Activated CD4-positive, alpha-beta T cell treated with anti-CD3 and anti-CD28 coated beads, Interleukin-2, amount 10 ng/mL, durations not matched to agents 24 days and 14 days (primary cell): Measurements from ENCODE around the gene PUS1. TPM values are rescaled to one million over a fixed set of nuclear protein-coding genes. Genes with fewer than 3 reads are reported as not detected.

ENCODE experiments used
- DNase-seq: peaks from one replicate; pipeline ENCODE4 v3.0.0; 2022
- H3K27ac Mint-ChIP-seq: one replicate; pipeline ENCODE4 v1.8.0; 2022; ENCODE audit warnings: mild to moderate bottlenecking, mixed read lengths
- H3K27me3 Mint-ChIP-seq: one replicate; pipeline ENCODE4 v1.8.0; 2022; ENCODE audit warnings: mixed read lengths
- H3K36me3 Mint-ChIP-seq: one replicate; pipeline ENCODE4 v1.8.0; 2022; ENCODE audit warnings: low read depth, mild to moderate bottlenecking, mixed read lengths
- H3K4me1 Mint-ChIP-seq: one replicate; pipeline ENCODE4 v1.8.0; 2021; ENCODE audit warnings: mixed read lengths
- H3K4me3 Mint-ChIP-seq: one replicate; pipeline ENCODE4 v1.8.0; 2022; ENCODE audit warnings: mild to moderate bottlenecking, moderate library complexity, mixed read lengths
- H3K9me3 Mint-ChIP-seq: one replicate; pipeline ENCODE4 v1.8.0; 2021; ENCODE audit warnings: mixed read lengths
- intact Hi-C: fragments of 100-400 bp; cut with micrococcal nuclease; formaldehyde crosslinking; loops from one replicate; pipeline ENCODE4 v1.15.1; 2023
- total RNA-seq: library from RNA; stranded (reverse); gene quantifications from 2 replicates; pipeline ENCODE4 v1.2.3, GENCODE V29; 2022

PUS1 gene
- total RNA-seq, 1 donor from 2014 or later = 97.0 TPM

- no peak for DNase-seq
- peaks cover 5% of the 10 kb centered on the region for H3K4me1 Mint-ChIP-seq
- no peaks in the 10 kb centered on the region for H3K27me3 Mint-ChIP-seq
- peaks cover 3% of the 10 kb centered on the region for H3K36me3 Mint-ChIP-seq
- no peaks in the 10 kb centered on the region for H3K9me3 Mint-ChIP-seq
- H3K4me3 Mint-ChIP-seq = no peak overlapping the region
- no peak overlapping the region for H3K27ac Mint-ChIP-seq
- intact Hi-C loops = no loop called here
Measured at GRCh38 chr12:131908092-131909080, 20.7 kb upstream of the PUS1 start.

- H3K36me3 Mint-ChIP-seq = peaks cover 3% of the 10 kb centered on the region
- intact Hi-C loops = no loop called here
- no peak overlapping the region for H3K27ac Mint-ChIP-seq
- H3K27me3 Mint-ChIP-seq = no peaks in the 10 kb centered on the region
- H3K9me3 Mint-ChIP-seq = no peaks in the 10 kb centered on the region
- no peak for DNase-seq
- H3K4me1 Mint-ChIP-seq = peaks cover 5% of the 10 kb centered on the region
- H3K4me3 Mint-ChIP-seq = no peak overlapping the region
Measured at GRCh38 chr12:131909081-131909751, 19.9 kb upstream of the PUS1 start.

DNA sequence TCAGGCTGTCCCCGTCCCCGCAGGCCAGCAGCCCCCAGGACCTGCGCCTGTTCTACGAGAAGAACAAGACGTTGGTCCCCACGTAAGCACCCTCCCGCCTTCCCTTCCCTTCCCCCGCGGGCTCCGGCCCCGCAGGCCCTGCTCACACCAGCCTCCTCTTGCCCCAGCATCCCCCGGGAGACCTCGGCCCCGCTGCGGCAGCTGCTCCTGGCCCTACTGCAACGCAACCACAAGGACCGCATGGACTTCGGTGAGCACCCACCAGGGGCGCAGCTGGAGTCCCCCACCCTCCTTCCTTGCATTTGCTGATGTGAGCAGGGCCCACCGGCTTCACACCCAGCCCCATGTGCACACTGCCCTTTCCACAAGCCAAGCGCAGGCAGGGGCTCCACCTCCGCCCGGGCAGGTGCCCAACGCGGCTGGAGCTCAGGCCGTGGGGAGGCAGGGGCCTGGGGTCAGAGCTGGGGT, 19.3 kb upstream of the PUS1 start:
- intact Hi-C loops = no loop called here
- Mint-ChIP-seq H3K4me1 (peaks cover 5% of the 10 kb centered on the region), H3K36me3 (peaks cover 3% of the 10 kb centered on the region), H3K27me3 (no peaks in the 10 kb centered on the region), H3K27ac (no peak overlapping the region), H3K9me3 (no peaks in the 10 kb centered on the region), H3K4me3 (no peak overlapping the region)
- DNase-seq = no peak

GRCh38 chr12:131910302-131911027, 18.6 kb upstream of the PUS1 start:
- no peaks in the 10 kb centered on the region for H3K9me3 Mint-ChIP-seq
- no peak overlapping the region for H3K4me3 Mint-ChIP-seq
- no peak for DNase-seq
- H3K36me3 Mint-ChIP-seq = peaks cover 3% of the 10 kb centered on the region
- intact Hi-C loops = no loop called here
- H3K27ac Mint-ChIP-seq = no peak overlapping the region
- H3K4me1 Mint-ChIP-seq = peaks cover 4% of the 10 kb centered on the region
- H3K27me3 Mint-ChIP-seq = no peaks in the 10 kb centered on the region

DNA sequence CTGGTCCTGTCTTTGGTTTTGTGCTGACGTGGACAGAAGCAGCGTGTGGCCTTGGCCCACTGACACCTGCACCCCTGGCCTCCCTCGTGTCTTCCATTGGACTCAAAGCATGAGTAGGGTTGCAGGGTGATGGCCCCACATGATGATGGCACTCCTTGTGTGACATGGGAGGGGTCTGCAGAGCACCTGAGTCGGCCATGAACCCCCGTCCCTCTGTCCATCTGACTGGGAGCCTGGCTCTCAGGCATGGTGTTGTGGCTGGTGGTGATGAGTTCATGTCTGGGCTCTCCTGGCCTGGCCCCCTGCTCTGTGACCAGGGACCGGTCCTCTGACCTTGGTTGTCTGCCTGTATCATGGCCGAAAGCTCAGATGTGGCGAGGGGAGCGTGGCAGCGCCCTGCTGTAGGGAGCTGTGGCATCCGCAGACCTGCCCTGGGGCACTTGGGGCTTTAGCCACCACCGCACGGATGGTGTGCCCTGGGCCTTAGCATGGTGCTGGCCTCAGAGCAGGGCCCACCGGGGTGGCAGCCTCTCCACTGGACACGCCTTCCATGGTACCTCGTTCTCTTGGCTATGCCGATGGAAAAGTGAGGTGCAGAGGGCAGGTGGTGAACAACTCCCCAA, 17.9 kb upstream of the PUS1 start:
- intact Hi-C loops = no loop called here
- H3K4me3 Mint-ChIP-seq = no peak overlapping the region
- DNase-seq = no peak
- no peaks in the 10 kb centered on the region for H3K27me3 Mint-ChIP-seq
- no peaks in the 10 kb centered on the region for H3K9me3 Mint-ChIP-seq
- no peaks in the 10 kb centered on the region for H3K4me1 Mint-ChIP-seq
- no peak overlapping the region for H3K27ac Mint-ChIP-seq
- H3K36me3 Mint-ChIP-seq = peaks cover 3% of the 10 kb centered on the region

- no peak for DNase-seq
Measured at GRCh38 chr12:131911851-131912477, 17.1 kb upstream of the PUS1 start.

DNA sequence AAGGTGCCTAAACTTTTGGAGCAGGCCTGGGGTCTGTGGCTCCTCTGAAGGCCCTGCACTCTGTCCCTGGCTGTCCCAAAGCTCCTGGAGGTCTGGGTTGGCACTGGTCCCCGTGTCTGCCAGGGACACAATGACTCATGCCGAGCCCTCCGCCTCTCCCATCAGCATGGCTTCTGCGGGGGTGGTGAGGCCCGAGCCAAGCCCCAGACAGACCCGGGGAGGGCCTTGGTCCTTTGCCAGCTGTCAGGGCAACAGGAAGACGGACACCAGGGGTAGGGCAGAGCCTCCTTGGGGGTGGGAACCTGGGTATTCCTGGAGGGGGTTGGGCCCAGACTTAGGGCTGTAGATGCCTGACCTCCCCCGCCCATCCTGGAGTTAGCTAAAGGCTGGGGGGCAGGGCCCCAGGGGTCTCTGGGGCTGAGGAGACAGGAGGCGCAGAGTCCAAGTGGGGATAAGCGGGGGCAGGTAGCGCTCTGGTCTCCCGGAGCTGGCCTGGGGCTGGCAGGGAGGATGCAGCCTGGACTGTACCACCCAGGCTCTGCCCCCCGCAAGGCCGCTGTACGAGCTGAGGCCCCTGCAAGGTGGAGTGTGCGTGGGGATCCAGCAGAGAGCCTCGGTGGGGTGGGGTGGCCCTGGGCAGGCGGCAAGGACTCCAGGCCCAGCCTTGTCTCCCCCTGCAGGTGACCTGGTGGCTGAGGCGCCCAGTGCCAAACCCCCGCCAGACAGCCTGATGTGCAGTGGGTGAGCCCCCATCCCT, 16.4 kb upstream of the PUS1 start:
- Mint-ChIP-seq H3K27me3 (no peaks in the 10 kb centered on the region), H3K36me3 (peaks cover 3% of the 10 kb centered on the region), H3K9me3 (no peaks in the 10 kb centered on the region), H3K4me1 (no peaks in the 10 kb centered on the region), H3K27ac (no peak overlapping the region), H3K4me3 (no peak overlapping the region)
- no peak for DNase-seq
- intact Hi-C loops = no loop called here

More at GRCh38 chr12:131911851-131912477, 17.1 kb upstream of the PUS1 start:
- Mint-ChIP-seq H3K4me1 (no peaks in the 10 kb centered on the region), H3K4me3 (no peak overlapping the region), H3K27ac (no peak overlapping the region), H3K36me3 (peaks cover 3% of the 10 kb centered on the region), H3K27me3 (no peaks in the 10 kb centered on the region), H3K9me3 (no peaks in the 10 kb centered on the region)
- intact Hi-C loops = no loop called here

DNA sequence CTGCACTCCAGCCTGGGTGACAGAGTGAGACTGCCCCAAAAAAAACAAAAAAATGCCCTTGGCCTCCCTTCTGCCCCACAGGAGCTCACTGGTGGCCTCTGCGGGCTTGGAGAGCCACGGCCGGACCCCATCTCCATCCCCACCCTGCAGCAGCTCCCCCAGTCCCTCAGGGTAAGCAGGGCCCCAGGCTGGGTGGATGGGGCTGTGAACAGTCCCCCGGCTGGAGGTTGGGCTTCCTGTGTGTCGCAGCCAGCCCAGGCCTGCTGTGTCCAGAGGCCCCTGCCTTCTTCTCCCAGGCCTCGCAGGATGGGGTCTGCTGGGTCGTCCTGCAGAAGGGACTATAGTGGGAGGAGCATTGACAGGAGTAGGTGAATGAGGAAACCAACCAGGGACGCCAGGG, 15.4 kb upstream of the PUS1 start:
- DNase-seq = no peak
- Mint-ChIP-seq H3K4me3 (no peak overlapping the region), H3K27me3 (no peaks in the 10 kb centered on the region), H3K27ac (no peak overlapping the region), H3K9me3 (no peaks in the 10 kb centered on the region), H3K36me3 (peaks cover 3% of the 10 kb centered on the region), H3K4me1 (no peaks in the 10 kb centered on the region)
- intact Hi-C loops = no loop called here

- no peaks in the 10 kb centered on the region for H3K4me1 Mint-ChIP-seq
- H3K9me3 Mint-ChIP-seq = no peaks in the 10 kb centered on the region
- no peaks in the 10 kb centered on the region for H3K27me3 Mint-ChIP-seq
- DNase-seq = no peak
- H3K4me3 Mint-ChIP-seq = no peak overlapping the region
- H3K27ac Mint-ChIP-seq = no peak overlapping the region
- H3K36me3 Mint-ChIP-seq = no peaks in the 10 kb centered on the region
- intact Hi-C loops = no loop called here
Measured at GRCh38 chr12:131914179-131914702, 14.8 kb upstream of the PUS1 start.

GRCh38 chr12:131915000-131915689, 13.9 kb upstream of the PUS1 start:
- Mint-ChIP-seq H3K27me3 (no peaks in the 10 kb centered on the region), H3K27ac (no peak overlapping the region), H3K4me1 (no peaks in the 10 kb centered on the region), H3K9me3 (no peaks in the 10 kb centered on the region), H3K36me3 (no peaks in the 10 kb centered on the region), H3K4me3 (no peak overlapping the region)
- intact Hi-C loops = no loop called here
- DNase-seq = no peak

- Mint-ChIP-seq H3K27me3 (no peaks in the 10 kb centered on the region), H3K27ac (no peak overlapping the region), H3K9me3 (no peaks in the 10 kb centered on the region), H3K4me1 (no peaks in the 10 kb centered on the region), H3K4me3 (no peak overlapping the region), H3K36me3 (no peaks in the 10 kb centered on the region)
- intact Hi-C loops = no loop called here
- no peak for DNase-seq
Measured at GRCh38 chr12:131915823-131916222, 13.3 kb upstream of the PUS1 start.
